Measurements from ENCODE around the gene ERLEC1. TPM values are rescaled to one million over a fixed set of nuclear protein-coding genes. Genes with fewer than 3 reads are reported as not detected.
"Not testable (repeated sequence)": the region's sequence is repeated elsewhere in the genome, so short reads cannot be mapped to it uniquely, and the experiment has no call there.

Gene ERLEC1
- total RNA-seq, 2 experiments from 2014 or later = 16.7 to 18.5 TPM

DNA sequence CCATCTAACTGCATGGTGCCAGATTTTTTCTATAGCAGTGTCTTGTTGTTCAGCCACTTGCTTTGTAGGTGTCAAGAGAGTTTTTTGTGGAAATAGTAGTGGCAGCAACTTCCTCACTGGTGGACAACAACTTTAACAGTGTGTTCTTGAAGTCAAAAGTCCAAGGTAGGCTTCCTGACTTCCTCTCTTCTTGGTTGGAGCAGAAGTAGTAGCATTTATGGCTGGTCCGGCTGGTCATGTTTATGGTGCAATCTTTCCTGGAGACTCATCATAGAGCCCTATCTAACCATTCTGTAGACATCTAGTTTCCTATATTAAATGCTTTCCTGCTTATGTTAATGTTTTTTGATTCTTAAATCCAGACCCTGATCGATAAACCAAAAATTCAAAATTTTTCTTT is 61.2 kb downstream of the ERLEC1 start:
- CTCF ChIA-PET = no interaction called here
- no peak overlapping the region for H3K27ac Mint-ChIP-seq
- intact Hi-C loops (cut with micrococcal nuclease) = no loop called here
- DNase-seq = no peak
- peaks cover 2% of the 10 kb centered on the region for H3K4me1 Mint-ChIP-seq (ENCODE audit: low read depth)
- H3K36me3 Mint-ChIP-seq (ENCODE audit: low read depth) = peaks cover 4% of the 10 kb centered on the region
- H3K9me3 Mint-ChIP-seq = no peaks in the 10 kb centered on the region
- H3K27me3 Mint-ChIP-seq (ENCODE audit: low read depth) = no peaks in the 10 kb centered on the region
- no peak overlapping the region for H3K4me3 Mint-ChIP-seq

DNA sequence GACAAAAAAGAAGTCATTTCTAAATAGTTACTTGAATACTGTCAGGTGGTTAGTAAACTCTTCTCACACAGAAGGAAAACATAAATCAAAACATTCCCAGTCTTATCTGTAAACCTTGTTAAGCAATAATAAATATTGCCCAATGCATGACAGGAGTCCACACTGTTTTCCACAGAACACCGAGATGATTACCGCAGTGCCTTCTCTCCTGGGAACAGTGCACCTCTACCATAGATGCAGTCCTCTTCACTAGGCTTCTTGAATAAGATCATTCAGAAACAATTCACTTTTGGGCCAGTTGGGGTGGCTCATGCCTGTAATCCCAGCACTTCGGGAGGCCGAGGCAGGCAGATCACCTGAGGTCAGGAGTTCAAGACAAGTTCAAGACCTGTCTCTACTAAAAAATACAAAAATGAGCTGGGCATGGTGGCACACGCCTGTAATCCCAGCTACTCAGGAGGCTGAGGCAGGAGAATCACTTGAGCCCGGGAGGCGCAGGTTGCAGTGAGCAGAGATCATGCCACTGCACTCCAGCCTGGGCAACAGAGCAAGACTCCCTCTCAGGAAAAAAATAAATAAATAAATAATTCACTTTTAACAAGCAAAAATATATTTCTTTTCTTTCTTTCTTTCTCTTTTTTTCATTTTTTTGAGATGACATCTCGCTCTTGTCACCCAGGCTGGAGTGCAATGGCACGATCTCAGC is 64.4 kb downstream of the ERLEC1 start:
- Mint-ChIP-seq H3K4me1 (ENCODE audit: low read depth) (peaks cover 11% of the 10 kb centered on the region), H3K36me3 (ENCODE audit: low read depth) (peaks cover 13% of the 10 kb centered on the region)
- DNase-seq; H3K27ac Mint-ChIP-seq; H3K27me3 Mint-ChIP-seq (ENCODE audit: low read depth); CTCF ChIA-PET; intact Hi-C loops (cut with micrococcal nuclease); H3K9me3 Mint-ChIP-seq; H3K4me3 Mint-ChIP-seq: not testable (repeated sequence)

DNA sequence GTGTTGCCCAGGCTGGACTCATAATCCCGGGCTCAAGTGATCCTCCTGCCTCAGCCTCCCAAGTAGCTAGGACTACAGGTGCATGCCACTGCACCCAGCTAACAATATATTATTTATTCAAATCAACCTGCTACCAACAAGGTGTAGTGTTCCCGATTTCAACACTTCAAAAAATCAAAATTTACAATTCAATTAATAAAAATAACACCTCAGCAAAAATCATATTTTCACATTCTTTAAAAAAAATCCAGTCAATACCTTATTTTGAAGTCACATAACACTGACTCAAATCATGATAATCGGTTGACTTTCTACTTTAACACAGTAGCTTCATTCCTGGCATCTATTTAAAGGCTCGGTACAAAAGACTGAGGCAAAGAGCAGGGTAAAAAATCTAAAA is 65.7 kb downstream of the ERLEC1 start:
- intact Hi-C loops (cut with micrococcal nuclease) = no loop called here
- Mint-ChIP-seq H3K4me1 (ENCODE audit: low read depth) (peaks cover 11% of the 10 kb centered on the region), H3K4me3 (no peak overlapping the region), H3K27ac (no peak overlapping the region), H3K36me3 (ENCODE audit: low read depth) (peaks cover 13% of the 10 kb centered on the region), H3K9me3 (no peaks in the 10 kb centered on the region), H3K27me3 (ENCODE audit: low read depth) (no peaks in the 10 kb centered on the region)
- CTCF ChIA-PET = no interaction called here
- DNase-seq = no peak

DNA sequence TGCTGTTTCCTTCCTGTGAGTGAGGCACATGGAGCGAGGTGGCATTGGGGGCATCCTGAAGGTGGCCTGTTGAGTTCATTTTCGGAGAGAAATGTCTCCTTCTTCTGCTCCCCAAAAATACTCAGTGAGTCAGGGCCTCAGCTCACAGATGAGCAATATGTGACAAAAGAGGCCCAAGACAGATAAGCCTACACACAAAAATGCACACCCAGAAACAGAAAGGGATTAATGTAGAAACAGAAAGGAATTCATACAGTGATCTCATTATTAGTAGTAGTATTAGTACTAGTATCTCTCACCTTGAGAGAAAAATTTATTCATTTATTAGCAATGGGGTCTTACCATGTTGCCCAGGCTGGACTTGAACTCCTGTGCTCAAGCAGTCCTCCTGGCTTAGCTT is 67.8 kb downstream of the ERLEC1 start:
- H3K4me3 Mint-ChIP-seq = no peak overlapping the region
- H3K36me3 Mint-ChIP-seq (ENCODE audit: low read depth) = peaks cover 15% of the 10 kb centered on the region
- H3K27ac Mint-ChIP-seq = no peak overlapping the region
- H3K9me3 Mint-ChIP-seq = no peaks in the 10 kb centered on the region
- intact Hi-C loops (cut with micrococcal nuclease) = no loop called here
- H3K27me3 Mint-ChIP-seq (ENCODE audit: low read depth) = no peaks in the 10 kb centered on the region
- H3K4me1 Mint-ChIP-seq (ENCODE audit: low read depth) = peaks cover 11% of the 10 kb centered on the region
- CTCF ChIA-PET = no interaction called here
- no peak for DNase-seq

DNA sequence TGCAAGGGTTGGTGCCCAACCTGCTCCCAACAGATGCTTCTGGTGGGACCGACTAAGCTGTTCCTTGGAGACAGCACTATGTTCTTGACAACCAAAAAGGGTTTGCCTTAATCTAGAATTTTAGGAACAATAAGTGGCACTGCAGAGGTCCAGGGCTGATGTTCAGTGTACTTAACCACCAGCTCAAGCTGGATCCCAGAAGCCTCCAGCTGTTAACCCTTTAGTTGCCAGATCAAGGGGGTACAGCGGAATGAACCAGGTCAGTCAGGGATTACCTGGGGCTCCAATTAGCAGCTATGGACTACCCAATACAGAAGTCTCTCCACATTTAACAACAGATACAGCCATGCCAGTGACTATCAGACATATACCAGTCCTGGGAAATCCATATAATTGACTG is 69.4 kb downstream of the ERLEC1 start:
- no peak for DNase-seq
- no peaks in the 10 kb centered on the region for H3K27me3 Mint-ChIP-seq (ENCODE audit: low read depth)
- intact Hi-C loops (cut with micrococcal nuclease) = no loop called here
- no peak overlapping the region for H3K27ac Mint-ChIP-seq
- H3K36me3 Mint-ChIP-seq (ENCODE audit: low read depth) = peaks cover 21% of the 10 kb centered on the region
- peaks cover 12% of the 10 kb centered on the region for H3K4me1 Mint-ChIP-seq (ENCODE audit: low read depth)
- H3K9me3 Mint-ChIP-seq = no peaks in the 10 kb centered on the region
- no peak overlapping the region for H3K4me3 Mint-ChIP-seq
- CTCF ChIA-PET = no interaction called here

DNA sequence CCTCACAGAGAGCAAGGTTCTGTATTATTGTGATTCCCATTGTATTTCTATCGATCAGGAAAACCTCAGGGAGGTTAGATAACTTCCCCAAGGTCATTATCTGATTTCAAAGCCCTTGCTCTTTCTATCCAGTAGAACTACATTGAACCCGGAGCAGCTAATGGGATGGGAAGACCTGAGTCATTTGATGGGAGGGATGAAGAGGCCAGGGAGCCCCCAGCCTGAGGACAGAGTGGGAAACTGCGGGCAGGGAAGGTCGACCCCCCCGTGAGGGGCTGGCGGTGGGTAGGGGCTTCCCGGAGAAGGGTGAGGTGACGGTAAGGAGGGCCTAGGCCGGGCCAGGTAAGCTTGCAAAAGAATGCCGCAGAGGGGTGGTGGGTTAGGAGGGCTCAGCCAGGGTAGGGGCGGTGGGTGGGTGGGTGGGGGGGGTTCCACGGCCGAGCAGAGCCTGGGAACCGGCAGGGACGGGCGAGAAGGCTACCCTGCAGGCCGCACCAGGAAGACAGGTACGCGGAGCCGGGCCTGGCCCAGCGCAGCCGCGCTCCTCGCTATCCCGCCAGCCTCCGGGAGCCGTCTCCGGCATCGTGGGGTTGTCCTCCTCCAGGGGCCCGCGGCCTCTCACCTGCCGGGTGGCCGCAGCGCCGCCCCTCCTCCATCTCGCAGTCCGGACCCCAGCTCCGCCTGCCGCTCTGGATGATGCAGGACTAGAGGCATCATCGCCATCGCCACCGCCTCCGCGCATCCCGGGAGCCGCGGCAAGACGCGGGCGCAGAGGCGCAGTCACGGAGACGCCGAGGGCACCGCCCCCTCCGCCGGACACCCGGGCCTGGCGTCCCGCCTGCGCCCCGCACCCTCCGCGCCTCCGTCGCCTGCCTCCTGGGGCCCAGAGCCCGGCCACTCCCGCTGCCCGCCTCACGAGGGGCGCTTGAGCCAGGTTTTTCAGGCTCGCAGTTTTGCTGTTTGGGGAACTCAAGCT is 72.7 kb downstream of the ERLEC1 start, which contains the start of gene GPR75:
Gene GPR75 (minus strand): TSS at position 762 of the 976 bp plus-strand sequence. CDS start 5,211 bp downstream, outside the sequence.
- H3K27me3 Mint-ChIP-seq (ENCODE audit: low read depth) = no peaks in the 10 kb centered on the region
- peaks cover 13% of the 10 kb centered on the region for H3K36me3 Mint-ChIP-seq (ENCODE audit: low read depth)
- H3K4me3 Mint-ChIP-seq = no peak within 1 kb of the TSS
- H3K9me3 Mint-ChIP-seq = no peaks in the 10 kb centered on the region
- CTCF ChIA-PET = no interaction called here
- intact Hi-C loops (cut with micrococcal nuclease) = no loop called here
- H3K27ac Mint-ChIP-seq = no peak within 1 kb of the TSS
- peaks cover 21% of the 10 kb centered on the region for H3K4me1 Mint-ChIP-seq (ENCODE audit: low read depth)
- no peak for DNase-seq

DNA sequence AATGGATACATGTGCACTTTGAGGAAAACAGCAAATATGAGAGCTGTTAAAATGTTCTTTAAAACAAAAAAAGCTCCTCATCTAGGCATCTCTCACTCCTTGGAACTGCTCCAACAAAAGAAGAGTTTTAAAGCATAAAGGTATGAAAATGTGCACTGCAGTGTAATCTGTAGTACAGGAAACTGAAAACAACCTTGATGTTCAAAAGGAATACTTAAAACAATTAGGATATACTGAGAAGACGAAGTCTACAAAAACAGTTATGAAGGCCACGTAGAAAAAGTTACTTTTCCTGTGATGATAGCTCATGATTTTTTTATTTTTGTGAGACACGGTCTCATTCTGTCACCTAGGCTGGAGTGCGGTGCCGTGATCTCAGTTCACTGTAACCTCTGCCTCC is 75.0 kb downstream of the ERLEC1 start:
- no peaks in the 10 kb centered on the region for H3K9me3 Mint-ChIP-seq
- CTCF ChIA-PET = interaction anchor here (0.6 to 1.0 kb wide), 2 partner anchors 34 to 191 kb away, joined by 3 read pairs; no protein-coding TSS in a partner anchor
- no peak overlapping the region for H3K27ac Mint-ChIP-seq
- intact Hi-C loops (cut with micrococcal nuclease) = no loop called here
- peaks cover 22% of the 10 kb centered on the region for H3K36me3 Mint-ChIP-seq (ENCODE audit: low read depth)
- H3K4me1 Mint-ChIP-seq (ENCODE audit: low read depth) = peaks cover 21% of the 10 kb centered on the region
- no peak for DNase-seq
- H3K27me3 Mint-ChIP-seq (ENCODE audit: low read depth) = no peaks in the 10 kb centered on the region
- H3K4me3 Mint-ChIP-seq = no peak overlapping the region

DNA sequence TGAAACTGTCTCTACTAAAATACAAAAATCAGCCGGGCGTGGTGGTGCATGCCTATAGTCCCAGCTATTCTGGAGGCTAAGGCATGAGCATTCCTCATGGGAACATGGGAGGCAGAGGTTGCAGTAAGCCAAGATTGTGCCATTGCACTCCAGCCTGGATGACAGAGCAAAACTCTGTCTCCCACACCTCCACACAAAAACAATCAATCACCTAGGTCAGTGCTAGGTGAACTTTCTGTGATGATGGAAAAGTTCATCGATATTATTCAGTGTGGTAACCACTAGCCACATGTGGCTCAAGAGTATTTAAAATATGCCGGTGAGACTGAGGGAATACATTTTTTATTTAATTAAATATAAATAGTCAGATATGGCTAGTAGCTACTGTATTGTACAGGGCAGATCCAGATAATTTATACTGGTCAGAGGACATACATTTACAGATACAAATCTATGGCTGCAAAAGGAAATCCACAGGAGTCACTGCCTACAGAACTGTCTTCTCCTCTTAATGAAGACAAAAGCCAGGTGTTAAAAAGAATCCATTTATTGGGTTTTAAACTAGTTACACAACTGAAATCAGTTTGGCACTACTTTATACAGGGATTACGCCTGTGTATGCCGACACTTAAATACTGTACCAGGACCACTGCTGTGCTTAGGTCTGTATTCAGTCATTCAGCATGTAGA is 76.8 kb downstream of the ERLEC1 start:
- H3K9me3 Mint-ChIP-seq = no peaks in the 10 kb centered on the region
- no peak overlapping the region for H3K4me3 Mint-ChIP-seq
- H3K27me3 Mint-ChIP-seq (ENCODE audit: low read depth) = no peaks in the 10 kb centered on the region
- no peak overlapping the region for H3K27ac Mint-ChIP-seq
- intact Hi-C loops (cut with micrococcal nuclease) = no loop called here
- peaks cover 24% of the 10 kb centered on the region for H3K36me3 Mint-ChIP-seq (ENCODE audit: low read depth)
- peaks cover 21% of the 10 kb centered on the region for H3K4me1 Mint-ChIP-seq (ENCODE audit: low read depth)
- CTCF ChIA-PET = no interaction called here
- DNase-seq = no peak

DNA sequence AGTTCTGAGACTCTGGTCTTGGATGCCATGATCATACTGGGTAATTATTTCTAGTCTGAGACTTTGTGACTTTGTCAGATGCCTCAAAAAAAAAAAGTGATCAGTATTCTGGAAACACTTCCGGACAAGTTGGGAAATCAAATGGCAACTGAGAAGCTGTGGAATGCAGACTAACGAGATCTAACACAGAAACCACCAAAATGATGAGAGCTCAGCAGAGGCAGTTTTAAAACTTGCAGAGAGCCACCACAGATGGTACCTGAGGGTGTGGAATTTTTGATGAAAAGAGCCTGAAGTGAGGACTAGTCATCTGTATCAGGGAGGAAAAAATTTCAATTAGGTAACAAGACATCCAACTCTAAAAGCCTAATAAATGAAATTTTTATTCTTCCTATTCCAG is 78.4 kb downstream of the ERLEC1 start:
- DNase-seq = no peak
- H3K27ac Mint-ChIP-seq = no peak overlapping the region
- peaks cover 20% of the 10 kb centered on the region for H3K36me3 Mint-ChIP-seq (ENCODE audit: low read depth)
- intact Hi-C loops (cut with micrococcal nuclease) = no loop called here
- H3K9me3 Mint-ChIP-seq = no peaks in the 10 kb centered on the region
- CTCF ChIA-PET = no interaction called here
- no peak overlapping the region for H3K4me3 Mint-ChIP-seq
- H3K27me3 Mint-ChIP-seq (ENCODE audit: low read depth) = no peaks in the 10 kb centered on the region
- peaks cover 21% of the 10 kb centered on the region for H3K4me1 Mint-ChIP-seq (ENCODE audit: low read depth)

DNA sequence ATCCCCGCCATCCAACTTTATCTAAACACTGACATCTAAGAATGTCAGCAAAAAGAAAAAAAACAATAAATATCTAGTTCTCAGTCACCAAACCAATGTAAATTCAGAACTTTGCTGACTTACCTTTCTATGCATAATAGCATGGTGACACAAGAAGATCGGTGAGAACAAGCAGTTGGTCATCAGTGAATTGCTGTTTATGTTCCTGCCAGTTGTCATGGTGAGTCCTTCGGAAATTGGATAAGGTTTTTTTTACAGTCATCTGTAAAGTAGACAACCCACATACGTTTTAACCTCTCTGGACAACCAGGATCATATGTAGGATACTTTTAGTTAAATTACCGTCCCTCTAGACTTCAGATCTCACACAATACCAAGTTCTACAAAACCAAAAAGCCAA is 79.1 kb downstream of the ERLEC1 start:
- no peak overlapping the region for H3K27ac Mint-ChIP-seq
- CTCF ChIA-PET = no interaction called here
- H3K9me3 Mint-ChIP-seq = no peaks in the 10 kb centered on the region
- peaks cover 15% of the 10 kb centered on the region for H3K36me3 Mint-ChIP-seq (ENCODE audit: low read depth)
- H3K4me3 Mint-ChIP-seq = no peak overlapping the region
- H3K27me3 Mint-ChIP-seq (ENCODE audit: low read depth) = no peaks in the 10 kb centered on the region
- H3K4me1 Mint-ChIP-seq (ENCODE audit: low read depth) = peaks cover 21% of the 10 kb centered on the region
- intact Hi-C loops (cut with micrococcal nuclease) = no loop called here
- DNase-seq = no peak

DNA sequence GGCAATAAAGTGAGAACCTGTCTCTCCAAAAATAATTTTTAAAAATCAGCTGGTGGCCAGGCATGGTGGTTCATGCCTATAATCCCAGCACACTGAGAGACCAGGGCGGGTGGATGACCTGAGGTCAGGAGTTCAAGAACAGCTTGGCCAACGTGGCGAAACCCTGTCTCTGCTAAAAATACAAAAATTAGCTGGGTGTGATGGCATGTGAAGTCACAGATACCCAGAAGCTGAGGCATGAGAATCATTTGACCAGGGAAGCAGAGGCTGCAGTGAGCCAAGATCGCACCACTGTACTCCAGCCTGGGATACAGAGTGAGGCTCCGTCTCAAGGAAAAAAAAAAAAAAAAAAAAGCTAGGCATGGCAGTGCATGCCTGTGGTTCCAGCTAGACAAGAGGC is 80.3 kb downstream of the ERLEC1 start:
- CTCF ChIA-PET = interaction anchor here (0.7 kb wide), 1 partner anchor 504 kb away, joined by 4 read pairs; no protein-coding TSS in a partner anchor
- H3K27ac Mint-ChIP-seq = no peak overlapping the region
- no peaks in the 10 kb centered on the region for H3K9me3 Mint-ChIP-seq
- intact Hi-C loops (cut with micrococcal nuclease) = no loop called here
- no peak for DNase-seq
- H3K4me3 Mint-ChIP-seq = no peak overlapping the region
- peaks cover 11% of the 10 kb centered on the region for H3K36me3 Mint-ChIP-seq (ENCODE audit: low read depth)
- H3K27me3 Mint-ChIP-seq (ENCODE audit: low read depth) = no peaks in the 10 kb centered on the region
- H3K4me1 Mint-ChIP-seq (ENCODE audit: low read depth) = peaks cover 13% of the 10 kb centered on the region

DNA sequence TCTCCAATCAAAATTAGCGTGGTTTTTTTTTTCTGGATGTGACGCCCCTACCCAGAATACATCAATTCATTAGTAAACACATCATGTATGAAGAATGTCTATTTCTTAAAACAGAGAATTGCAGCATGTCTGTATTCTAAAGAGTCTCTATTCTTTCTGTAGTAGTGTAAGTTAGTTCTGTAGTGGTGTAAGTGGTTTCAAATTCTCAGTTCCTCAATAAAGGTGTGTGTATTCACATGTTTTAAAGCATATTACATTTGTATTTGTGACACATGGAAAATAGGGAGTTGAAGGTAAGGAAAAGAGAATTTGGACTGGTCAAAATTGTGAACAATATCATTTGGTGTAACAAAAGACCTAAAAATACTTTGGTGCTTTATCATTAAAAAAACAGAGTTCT is 80.9 kb downstream of the ERLEC1 start:
- no peak for DNase-seq
- H3K36me3 Mint-ChIP-seq (ENCODE audit: low read depth) = peaks cover 11% of the 10 kb centered on the region
- H3K4me3 Mint-ChIP-seq = no peak overlapping the region
- no peaks in the 10 kb centered on the region for H3K27me3 Mint-ChIP-seq (ENCODE audit: low read depth)
- CTCF ChIA-PET = no interaction called here
- H3K27ac Mint-ChIP-seq = no peak overlapping the region
- intact Hi-C loops (cut with micrococcal nuclease) = no loop called here
- H3K9me3 Mint-ChIP-seq = no peaks in the 10 kb centered on the region
- H3K4me1 Mint-ChIP-seq (ENCODE audit: low read depth) = peaks cover 10% of the 10 kb centered on the region
